HG03457 (cell line): ENCODE data around the gene TTC3.

Source experiments
- ATAC-seq: cut with Tn5 transposase; IDR thresholded peaks from one replicate; pipeline ENCODE4 v1.9.1; 2021; ENCODE audit warnings: moderate number of reproducible peaks; ENCODE audit not compliant: unreplicated experiment

The TTC3 gene

DNA sequence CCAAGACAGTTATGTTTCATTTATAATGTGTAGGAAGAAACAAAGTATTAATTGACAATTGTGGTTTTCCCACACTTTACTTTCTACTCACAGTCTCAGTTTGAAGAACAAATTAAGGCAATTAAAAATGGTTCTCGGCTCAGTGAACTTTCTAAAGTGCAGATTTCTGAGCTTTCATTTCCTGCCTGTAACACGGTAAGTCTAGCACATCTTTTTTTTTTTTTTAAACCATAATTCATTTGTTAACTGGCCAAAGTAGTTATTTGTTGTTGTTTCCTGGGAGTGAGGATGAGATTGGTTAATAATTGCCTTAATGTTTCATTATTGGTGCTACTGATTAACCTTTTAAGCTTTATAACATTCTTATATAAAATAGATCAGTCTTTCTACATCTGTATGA lies 119.0 kb downstream of the TTC3 start:
- ATAC-seq, result no peak

GRCh38 chr21:37193006-37193405 lies 120.0 kb downstream of the TTC3 start:
- no peak for ATAC-seq

GRCh38 chr21:37193676-37194075 lies 120.6 kb downstream of the TTC3 start:
- ATAC-seq, result no peak

DNA sequence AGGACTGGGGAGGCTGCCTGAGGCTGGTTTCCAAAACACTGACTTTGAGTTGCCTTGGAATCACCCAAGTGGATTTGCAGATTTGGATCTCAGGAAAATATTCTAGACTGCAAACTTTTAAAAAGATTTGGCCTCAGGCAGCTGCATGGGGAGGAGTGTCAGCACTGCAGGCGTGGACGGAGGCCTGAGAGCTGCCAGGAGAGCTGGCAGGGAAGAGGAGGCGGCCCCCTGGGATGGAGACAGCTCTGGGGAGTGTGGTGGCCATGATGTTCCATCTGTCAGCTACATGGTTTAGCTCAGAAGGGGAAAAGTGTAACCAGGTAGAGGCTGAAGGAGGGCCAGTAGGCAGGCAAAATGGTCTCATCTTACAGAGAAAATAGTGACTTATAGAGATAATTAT lies 122.0 kb downstream of the TTC3 start:
- no peak for ATAC-seq

- ATAC-seq, result no peak
Measured at GRCh38 chr21:37195610-37196009, 122.6 kb downstream of the TTC3 start.

DNA sequence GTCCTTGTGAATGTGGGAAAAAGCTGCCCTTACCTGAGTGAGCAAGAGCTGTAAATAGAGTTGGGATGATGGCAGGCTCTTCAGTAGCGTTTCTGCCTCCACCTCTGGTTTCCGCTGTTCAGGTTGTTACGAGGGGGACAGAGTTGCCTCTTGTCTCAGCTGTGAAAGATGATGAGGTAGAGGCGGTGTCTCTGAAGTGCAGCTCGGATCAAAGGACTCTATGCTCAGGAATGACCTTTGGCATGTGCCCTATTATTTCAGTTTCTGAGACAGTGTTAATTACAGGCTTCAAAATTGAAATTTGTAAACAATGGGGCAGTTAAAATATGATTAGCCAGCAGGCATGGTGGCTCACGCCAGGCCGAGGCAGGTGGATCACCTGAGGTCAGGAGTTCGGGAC lies 123.8 kb downstream of the TTC3 start:
- ATAC-seq, result no peak

DNA sequence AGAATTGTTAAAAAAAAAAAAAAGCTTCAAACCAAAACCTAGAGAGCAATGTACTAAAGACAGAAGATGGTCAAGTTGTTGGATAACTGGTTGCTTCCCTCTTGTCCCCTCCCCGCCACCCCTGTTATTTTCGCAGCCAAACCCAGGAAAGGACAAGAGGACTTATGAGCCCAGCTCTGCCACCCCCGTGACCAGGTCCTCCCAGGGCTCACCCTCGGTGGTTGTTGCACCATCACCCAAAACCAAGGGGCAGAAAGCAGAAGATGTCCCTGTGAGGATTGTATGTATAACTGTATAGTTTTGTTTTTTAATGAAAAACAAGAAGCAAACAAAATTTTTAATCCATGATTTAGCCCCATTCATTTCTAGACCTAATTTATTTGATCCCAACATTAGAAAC lies 124.7 kb downstream of the TTC3 start:
- no peak for ATAC-seq

- ATAC-seq, result no peak
Measured at GRCh38 chr21:37199057-37199924, 126.2 kb downstream of the TTC3 start.

GRCh38 chr21:37200641-37201480 lies 127.8 kb downstream of the TTC3 start:
- no peak for ATAC-seq

DNA sequence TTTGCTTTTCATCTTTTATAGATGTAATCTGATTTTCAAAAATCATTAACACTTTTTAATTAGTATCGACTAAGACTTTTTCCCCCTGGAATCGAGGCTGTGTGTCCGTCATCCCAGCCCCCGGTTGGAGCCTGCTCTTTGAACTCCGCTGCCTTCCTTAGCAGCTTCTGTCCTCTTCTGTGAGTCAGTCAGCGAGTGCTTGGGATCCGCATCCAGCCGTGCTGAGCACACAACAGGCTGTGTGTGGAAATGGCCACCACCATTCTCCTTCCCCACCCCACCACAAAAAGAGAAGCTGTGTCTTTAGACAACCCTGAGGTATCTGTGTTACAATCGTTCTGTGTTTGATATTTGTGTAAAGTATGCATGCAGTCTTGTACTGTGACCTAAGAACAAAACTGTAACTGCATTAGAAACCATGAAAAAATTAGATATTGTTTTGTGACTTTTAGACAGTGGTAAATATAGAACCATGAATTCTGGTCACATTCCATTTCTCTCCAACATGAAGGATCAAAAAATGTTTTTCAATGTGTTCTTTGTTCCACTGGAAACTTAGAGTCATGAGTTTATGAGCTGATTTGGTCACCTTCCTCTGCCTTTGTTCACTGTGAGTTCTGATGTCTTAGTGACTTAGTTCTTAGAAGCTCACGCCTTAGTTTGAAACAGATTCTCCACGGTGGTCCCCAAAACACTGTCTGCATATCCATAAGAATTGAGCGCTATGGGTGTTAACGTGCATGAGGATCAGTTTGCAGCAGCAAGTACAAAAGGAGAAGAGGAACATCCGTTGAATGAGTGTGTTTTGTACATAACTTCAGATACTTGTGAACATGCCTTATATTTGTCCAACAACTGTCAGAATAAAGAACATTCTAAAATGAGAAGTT lies 129.4 kb downstream of the TTC3 start:
- no peak for ATAC-seq

GRCh38 chr21:37204580-37204979 lies 131.5 kb downstream of the TTC3 start:
- ATAC-seq, result no peak

- no peak for ATAC-seq
Measured at GRCh38 chr21:37206496-37206895, 133.4 kb downstream of the TTC3 start.

- ATAC-seq, result peak; percentile 55
Measured at GRCh38 chr21:37207441-37208009, 134.5 kb downstream of the TTC3 start.

GRCh38 chr21:37208056-37208721 lies 135.1 kb downstream of the TTC3 start:
- ATAC-seq, result peak; percentile 39

DNA sequence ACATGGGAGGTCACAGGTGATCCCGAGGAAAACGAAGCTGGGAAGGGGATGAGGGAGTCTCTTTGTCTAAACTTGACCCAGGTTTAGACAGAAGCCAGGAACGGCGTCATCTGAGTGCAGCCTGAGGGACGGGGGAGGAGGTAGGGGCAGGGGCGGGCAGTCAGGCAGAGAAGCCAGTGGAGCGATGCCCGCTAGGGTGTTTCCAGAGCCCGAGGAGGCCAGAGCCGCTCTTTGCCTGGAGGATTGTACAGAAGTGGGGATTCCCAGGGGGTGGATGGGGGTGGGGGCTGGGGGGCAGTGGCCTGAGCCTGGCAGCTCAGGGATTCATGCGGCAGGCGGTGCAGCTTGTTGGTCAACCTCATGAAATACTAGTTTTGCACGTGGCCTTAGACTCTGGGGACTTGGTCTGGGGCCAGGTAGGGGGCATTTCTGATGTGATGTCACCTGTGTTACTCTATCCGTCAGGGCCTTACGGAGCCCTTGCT lies 135.7 kb downstream of the TTC3 start:
- ATAC-seq, result no peak

- no peak for ATAC-seq
Measured at GRCh38 chr21:37210130-37210529, 137.1 kb downstream of the TTC3 start.

GRCh38 chr21:37210799-37211198 lies 137.7 kb downstream of the TTC3 start:
- no peak for ATAC-seq

- no peak for ATAC-seq
Measured at GRCh38 chr21:37214952-37215351, 141.9 kb downstream of the TTC3 start.

- no peak for ATAC-seq
Measured at GRCh38 chr21:37219761-37220432, 146.8 kb downstream of the TTC3 start.
